Thyroid gland (tissue), 4 donors: ENCODE results near the gene CRNKL1. TPM values are rescaled to one million over a fixed set of nuclear protein-coding genes. Genes with fewer than 3 reads are reported as not detected.

Source experiments
- DNase-seq, 2 donors: peaks; one replicate each; pipeline ENCODE4 v3.0.0-alpha.2; 2019
- H3K27ac ChIP-seq, 3 donors: fragments of 200-600 bp; sonication (generic); 1 replicate in 2 of 3; 2 replicates in 1 of 3; pipeline ENCODE4 v1.5.1; 2016 to 2019; ENCODE audit warnings: mild to moderate bottlenecking in 1 of 3, moderate library complexity in 1 of 3
- H3K27me3 ChIP-seq: fragments of 200-600 bp; sonication (generic); one replicate; pipeline ENCODE4 v1.5.1; 2019
- H3K36me3 ChIP-seq, 2 donors: fragments of 200-600 bp; sonication (generic); one replicate each; pipeline ENCODE4 v1.5.1; 2016 to 2019
- H3K4me1 ChIP-seq, 2 donors: fragments of 200-600 bp; sonication (generic); one replicate each; pipeline ENCODE4 v1.5.1; 2017 to 2019
- H3K4me3 ChIP-seq, 3 donors: fragments of 200-600 bp; sonication (generic); replicated peaks in 1 of 3; 1 replicate in 2 of 3; 2 replicates in 1 of 3; pipeline ENCODE4 v1.5.1; 2016; ENCODE audit warnings: mild to moderate bottlenecking in 1 of 3
- H3K9me3 ChIP-seq: fragments of 200-600 bp; sonication (generic); one replicate; pipeline ENCODE4 v1.5.1; 2017
- CTCF ChIP-seq, 6 experiments: fragments of 200-600 bp in 3 of 6; fragments of 450-650 bp in 3 of 6; sonication (generic) in 3 of 6; IDR thresholded peaks; one replicate each; pipeline ENCODE4 v1.5.1; 2016 to 2019; ENCODE audit warnings: antibody characterized with exemption in 6 of 6, mild to moderate bottlenecking in 2 of 6, inconsistent platforms in 1 of 6, moderate library complexity in 1 of 6
- POLR2A ChIP-seq, 2 donors: fragments of 450-650 bp; IDR thresholded peaks; one replicate each; pipeline ENCODE4 v1.6.1; 2017; ENCODE audit warnings: antibody characterized with exemption in 2 of 2, mild to moderate bottlenecking in 2 of 2, moderate library complexity in 1 of 2
- WGBS, 2 donors: methylation state at CpG; one replicate each; pipeline ENCODE4 v1.1.5; 2017; 5-methylcytosine and 5-hydroxymethylcytosine counted together
- intact Hi-C: fragments of 100-400 bp; cut with DNase I; formaldehyde crosslinking; loops from one replicate; pipeline ENCODE4 v1.15.1; 2023
- total RNA-seq, 4 donors: library from RNA; depleted of rRNA; stranded (reverse); fragments of >200 nt; gene quantifications; one replicate each; pipeline ENCODE4 v1.2.3, GENCODE V29; 2016

The CRNKL1 gene
- total RNA-seq, 4 donors from 2014 or later: 23.6 to 35.2 (median 27.2) TPM

GRCh38 chr20:19996917-19997316 lies 55.3 kb downstream of the CRNKL1 start:
- DNase-seq: peak in 1 of 2 donors; percentile 38
- TF ChIP-seq POLR2A (IDR thresholded peaks at IDR 0.05) (no peak), CTCF (IDR thresholded peaks at IDR 0.05) (no peak)
- Histone ChIP-seq H3K9me3 (no peaks in the 10 kb centered on the region), H3K27ac (peak overlapping the region; percentile 47 to 70 (median 69)), H3K36me3 (peaks cover 20 to 21% of the 10 kb centered on the region in 2 donors), H3K27me3 (no peaks in the 10 kb centered on the region), H3K4me1 (peaks cover 8 to 45% of the 10 kb centered on the region in 2 donors), H3K4me3 (no peak overlapping the region)
- intact Hi-C loops: loop anchor here (5.0 to 10.0 kb wide), 3 partner anchors 112 to 305 kb away; no protein-coding TSS in a partner anchor
- 31 to 53% methylated on average over 9 of the region's 9 CpGs for WGBS, 2 donors

- intact Hi-C loops: loop anchor here (5.0 to 10.0 kb wide), 3 partner anchors 111 to 304 kb away; no protein-coding TSS in a partner anchor
- peaks cover 11 to 50% of the 10 kb centered on the region in 2 donors for H3K4me1 ChIP-seq
- no peak overlapping the region for H3K4me3 ChIP-seq
- no peaks in the 10 kb centered on the region for H3K27me3 ChIP-seq
- no peak for DNase-seq
- peak overlapping the region in 2 of 3 donors; percentile 47 to 69 for H3K27ac ChIP-seq
- H3K9me3 ChIP-seq: no peaks in the 10 kb centered on the region
- H3K36me3 ChIP-seq: peaks cover 20 to 21% of the 10 kb centered on the region in 2 donors
- 79 to 86% methylated on average over 8 of the region's 8 CpGs for WGBS, 2 donors
- TF ChIP-seq CTCF (IDR thresholded peaks at IDR 0.05) (no peak), POLR2A (IDR thresholded peaks at IDR 0.05) (no peak)
These were observed 56.0 kb downstream of the CRNKL1 start for GRCh38 chr20:19996222-19996621.

- peaks cover 12 to 17% of the 10 kb centered on the region in 2 donors for H3K36me3 ChIP-seq
- intact Hi-C loops: loop anchor here (5.0 to 10.0 kb wide), 3 partner anchors 111 to 303 kb away; no protein-coding TSS in a partner anchor
- H3K27me3 ChIP-seq: no peaks in the 10 kb centered on the region
- H3K27ac ChIP-seq: peak overlapping the region in 2 of 3 donors; percentile 6
- H3K4me3 ChIP-seq: no peak overlapping the region
- H3K4me1 ChIP-seq: peaks cover 20 to 59% of the 10 kb centered on the region in 2 donors
- H3K9me3 ChIP-seq: no peaks in the 10 kb centered on the region
- TF ChIP-seq CTCF (IDR thresholded peaks at IDR 0.05): peak in 5 of 6 experiments; percentile 53 to 87 (median 78)
- no peak for TF ChIP-seq POLR2A (IDR thresholded peaks at IDR 0.05)
- WGBS, 2 donors: 44 to 45% methylated on average over 5 of the region's 5 CpGs
- DNase-seq: peak; percentile 42 to 47
These were observed 56.9 kb downstream of the CRNKL1 start for GRCh38 chr20:19995220-19995863.

GRCh38 chr20:19993958-19994669 lies 58.2 kb downstream of the CRNKL1 start:
- Histone ChIP-seq H3K9me3 (no peaks in the 10 kb centered on the region), H3K27me3 (no peaks in the 10 kb centered on the region), H3K36me3 (peaks cover 9 to 17% of the 10 kb centered on the region in 2 donors), H3K4me1 (peaks cover 14 to 60% of the 10 kb centered on the region in 2 donors), H3K4me3 (no peak overlapping the region), H3K27ac (peak overlapping the region in 2 of 3 donors; percentile 24 to 48)
- intact Hi-C loops: loop anchor here (10.0 kb wide), 1 partner anchor 109 kb away; no protein-coding TSS in a partner anchor
- TF ChIP-seq POLR2A (IDR thresholded peaks at IDR 0.05) (no peak), CTCF (IDR thresholded peaks at IDR 0.05) (no peak)
- 69 to 79% methylated on average over 12 of the region's 12 CpGs for WGBS, 2 donors
- no peak for DNase-seq
